ENCODE data around the gene FLRT3. TPM values are rescaled to one million over a fixed set of nuclear protein-coding genes. Genes with fewer than 3 reads are reported as not detected.

The FLRT3 gene
- total RNA-seq, 1 experiment from 2014 or later, result not detected

DNA sequence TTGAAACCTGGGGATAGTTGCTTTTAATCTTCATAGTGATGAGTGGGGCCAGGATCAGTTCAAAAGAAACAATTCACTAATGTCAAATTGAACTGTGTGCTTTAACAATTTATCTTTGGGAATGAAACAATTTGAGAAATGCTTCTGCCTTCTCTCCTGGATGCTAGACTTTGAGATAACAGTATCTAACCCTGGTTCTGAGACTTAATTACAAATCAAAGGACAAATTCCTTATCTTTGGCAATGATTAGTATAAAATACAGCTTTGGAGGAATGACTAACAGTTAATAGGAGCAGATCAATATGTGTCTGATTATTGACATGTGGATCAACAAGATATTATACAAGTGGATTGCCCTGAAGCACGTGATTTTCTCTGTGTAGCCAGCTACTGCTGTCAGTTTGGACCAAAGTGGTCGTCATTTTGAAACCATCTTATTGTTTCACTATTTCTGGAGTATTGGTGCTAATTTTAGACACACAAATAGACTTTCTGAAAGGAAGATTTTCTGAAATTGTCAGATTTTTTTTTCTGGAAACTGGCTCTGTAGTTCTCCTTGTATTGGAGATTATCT is 6.2 kb upstream of the FLRT3 start:
- DNase-seq (ENCODE audit: low spot score), result no peak
- no peak for TF ChIP-seq EZH2 (IDR thresholded peaks at IDR 0.05; ENCODE audit: borderline replicate concordance, low read depth, low read length, poor library complexity, severe bottlenecking)
- TF ChIP-seq, protein P1, sequence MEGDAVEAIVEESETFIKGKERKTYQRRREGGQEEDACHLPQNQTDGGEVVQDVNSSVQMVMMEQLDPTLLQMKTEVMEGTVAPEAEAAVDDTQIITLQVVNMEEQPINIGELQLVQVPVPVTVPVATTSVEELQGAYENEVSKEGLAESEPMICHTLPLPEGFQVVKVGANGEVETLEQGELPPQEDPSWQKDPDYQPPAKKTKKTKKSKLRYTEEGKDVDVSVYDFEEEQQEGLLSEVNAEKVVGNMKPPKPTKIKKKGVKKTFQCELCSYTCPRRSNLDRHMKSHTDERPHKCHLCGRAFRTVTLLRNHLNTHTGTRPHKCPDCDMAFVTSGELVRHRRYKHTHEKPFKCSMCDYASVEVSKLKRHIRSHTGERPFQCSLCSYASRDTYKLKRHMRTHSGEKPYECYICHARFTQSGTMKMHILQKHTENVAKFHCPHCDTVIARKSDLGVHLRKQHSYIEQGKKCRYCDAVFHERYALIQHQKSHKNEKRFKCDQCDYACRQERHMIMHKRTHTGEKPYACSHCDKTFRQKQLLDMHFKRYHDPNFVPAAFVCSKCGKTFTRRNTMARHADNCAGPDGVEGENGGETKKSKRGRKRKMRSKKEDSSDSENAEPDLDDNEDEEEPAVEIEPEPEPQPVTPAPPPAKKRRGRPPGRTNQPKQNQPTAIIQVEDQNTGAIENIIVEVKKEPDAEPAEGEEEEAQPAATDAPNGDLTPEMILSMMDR (conservative IDR thresholded peaks at IDR 0.05; ENCODE audit: low read depth, low read length), result no peak
- H3K9me3 ChIP-seq (ENCODE audit: low read depth, low read length, poor library complexity, severe bottlenecking), result no peaks in the 10 kb centered on the region
- H3K27ac ChIP-seq (ENCODE audit: low read depth, low read length, poor library complexity, severe bottlenecking), result no peak overlapping the region
- BruUV-seq (replicated peaks), result no TSS peak
- no peaks in the 10 kb centered on the region for H3K27me3 ChIP-seq (replicated peaks; ENCODE audit: insufficient read depth, low read depth, low read length, poor library complexity)
- ChIA-PET POLR2A (ENCODE audit: low non-redundant PET) (no interaction called here), CTCF (no interaction called here)
- no peaks in the 10 kb centered on the region for H3K4me1 ChIP-seq (ENCODE audit: insufficient read depth, low read length, poor library complexity, severe bottlenecking)
- intact Hi-C loops (cut with micrococcal nuclease; ENCODE audit: unreplicated experiment), result no loop called here
- H3K36me3 ChIP-seq (ENCODE audit: insufficient read depth, low read length, poor library complexity, severe bottlenecking), result no peaks in the 10 kb centered on the region
- H3K4me3 ChIP-seq (ENCODE audit: low read depth, low read length, poor library complexity, severe bottlenecking), result no peak overlapping the region

DNA sequence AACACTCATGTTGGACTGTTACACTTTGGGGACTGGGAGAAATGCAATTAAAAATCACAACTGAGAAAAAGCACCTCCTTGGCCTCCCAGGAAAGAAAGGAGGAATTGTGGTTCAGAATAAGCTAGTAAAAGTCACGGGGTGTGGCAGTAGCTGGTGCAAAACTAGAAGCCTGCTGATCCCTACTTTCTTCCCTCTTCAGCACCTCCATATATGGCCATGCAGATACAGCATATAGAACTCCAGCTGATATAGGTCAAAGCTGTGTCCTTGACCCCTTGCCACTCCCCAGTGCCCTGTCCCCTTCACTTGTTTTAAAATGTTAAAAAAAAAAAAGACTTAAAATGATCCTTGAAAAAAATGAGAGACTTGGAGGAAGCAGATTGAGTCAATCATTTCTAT is 5.5 kb upstream of the FLRT3 start:
- intact Hi-C loops (cut with micrococcal nuclease; ENCODE audit: unreplicated experiment), result no loop called here
- ChIA-PET CTCF (no interaction called here), POLR2A (ENCODE audit: low non-redundant PET) (no interaction called here)
- Histone ChIP-seq H3K27ac (ENCODE audit: low read depth, low read length, poor library complexity, severe bottlenecking) (no peak overlapping the region), H3K4me3 (ENCODE audit: low read depth, low read length, poor library complexity, severe bottlenecking) (no peak overlapping the region), H3K4me1 (ENCODE audit: insufficient read depth, low read length, poor library complexity, severe bottlenecking) (no peaks in the 10 kb centered on the region), H3K9me3 (ENCODE audit: low read depth, low read length, poor library complexity, severe bottlenecking) (no peaks in the 10 kb centered on the region), H3K36me3 (ENCODE audit: insufficient read depth, low read length, poor library complexity, severe bottlenecking) (no peaks in the 10 kb centered on the region), H3K27me3 (replicated peaks; ENCODE audit: insufficient read depth, low read depth, low read length, poor library complexity) (no peaks in the 10 kb centered on the region)
- DNase-seq (ENCODE audit: low spot score), result no peak
- no peak for TF ChIP-seq EZH2 (IDR thresholded peaks at IDR 0.05; ENCODE audit: borderline replicate concordance, low read depth, low read length, poor library complexity, severe bottlenecking)
- TF ChIP-seq, protein P1 (conservative IDR thresholded peaks at IDR 0.05; ENCODE audit: low read depth, low read length), result no peak
- BruUV-seq (replicated peaks), result no TSS peak

DNA sequence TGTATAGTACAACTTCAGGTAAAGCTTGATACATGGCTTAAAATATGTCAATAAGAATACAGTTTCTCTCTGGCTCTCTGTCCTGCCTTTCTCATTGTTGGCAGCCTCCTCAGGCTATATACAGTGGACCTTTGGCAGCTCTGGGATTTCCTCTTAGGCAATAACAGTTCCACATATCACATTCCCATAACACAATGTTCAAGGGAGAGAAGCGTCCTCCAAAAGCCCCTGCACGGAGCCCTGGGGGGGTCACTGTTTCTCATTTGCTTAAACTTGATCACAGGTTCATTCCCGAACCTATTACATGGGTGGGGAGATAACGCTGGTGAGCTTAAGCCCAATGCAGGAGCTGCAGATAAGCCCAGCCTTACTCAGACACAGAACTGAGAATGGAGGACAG is 4.4 kb upstream of the FLRT3 start:
- POLR2A ChIA-PET (ENCODE audit: low non-redundant PET), result no interaction called here
- Histone ChIP-seq H3K27me3 (replicated peaks; ENCODE audit: insufficient read depth, low read depth, low read length, poor library complexity) (no peaks in the 10 kb centered on the region), H3K9me3 (ENCODE audit: low read depth, low read length, poor library complexity, severe bottlenecking) (no peaks in the 10 kb centered on the region), H3K4me3 (ENCODE audit: low read depth, low read length, poor library complexity, severe bottlenecking) (no peak overlapping the region), H3K27ac (ENCODE audit: low read depth, low read length, poor library complexity, severe bottlenecking) (no peak overlapping the region), H3K36me3 (ENCODE audit: insufficient read depth, low read length, poor library complexity, severe bottlenecking) (no peaks in the 10 kb centered on the region), H3K4me1 (ENCODE audit: insufficient read depth, low read length, poor library complexity, severe bottlenecking) (no peaks in the 10 kb centered on the region)
- TF ChIP-seq, protein P1 (conservative IDR thresholded peaks at IDR 0.05; ENCODE audit: low read depth, low read length), result no peak
- no peak for TF ChIP-seq EZH2 (IDR thresholded peaks at IDR 0.05; ENCODE audit: borderline replicate concordance, low read depth, low read length, poor library complexity, severe bottlenecking)
- BruUV-seq (replicated peaks), result no TSS peak
- intact Hi-C loops (cut with micrococcal nuclease; ENCODE audit: unreplicated experiment), result no loop called here
- CTCF ChIA-PET, result no interaction called here
- DNase-seq (ENCODE audit: low spot score), result no peak

Data from A673 (cell line).